Neural cell (in vitro differentiated cells): ENCODE results near the gene SMARCA4. TPM values are rescaled to one million over a fixed set of nuclear protein-coding genes. Genes with fewer than 3 reads are reported as not detected.
"Not testable (repeated sequence)": the region's sequence is repeated elsewhere in the genome, so short reads cannot be mapped to it uniquely, and the experiment has no call there.

Source experiments
- H2AFZ ChIP-seq: fragments of 200-600, 300-800 bp; sonication (generic), shearing (Covaris generic); 2 replicates; pipeline ENCODE4 v1.6.0; 2014; ENCODE audit warnings: low read depth, mild to moderate bottlenecking, antibody characterized with exemption, low read length, moderate library complexity
- H3F3A ChIP-seq: fragments of 200-600 bp; shearing (Covaris generic); 2 replicates; pipeline ENCODE4 v1.6.1; 2016; ENCODE audit warnings: mild to moderate bottlenecking, moderate library complexity, mixed read lengths, antibody characterized with exemption, low read length; ENCODE audit not compliant: insufficient read depth, poor library complexity, severe bottlenecking
- H3K27ac ChIP-seq: fragments of 200-600, 300-800 bp; sonication (generic), shearing (Covaris generic); 2 replicates; pipeline ENCODE4 v1.5.1; 2014; ENCODE audit warnings: mild to moderate bottlenecking, low read length, moderate library complexity
- H3K27me3 ChIP-seq: fragments of 300-800, 200-600 bp; sonication (generic), shearing (Covaris generic); 2 replicates; pipeline ENCODE4 v1.6.0; 2014; ENCODE audit warnings: mild to moderate bottlenecking, low read depth, low read length, moderate library complexity; ENCODE audit not compliant: insufficient read depth
- H3K36me3 ChIP-seq: fragments of 300-800, 200-600 bp; sonication (generic), shearing (Covaris generic); 2 replicates; pipeline ENCODE4 v1.5.1; 2014; ENCODE audit warnings: mild to moderate bottlenecking, antibody characterized with exemption, low read length, moderate library complexity; ENCODE audit not compliant: insufficient read depth
- H3K4me2 ChIP-seq: fragments of 300-800, 200-600 bp; sonication (generic), shearing (Covaris generic); 2 replicates; pipeline ENCODE4 v1.6.0; 2014; ENCODE audit warnings: mild to moderate bottlenecking, low read length
- H3K4me3 ChIP-seq: fragments of 300-800, 200-600 bp; sonication (generic), shearing (Covaris generic); 2 replicates; pipeline ENCODE4 v1.5.1; 2014; ENCODE audit warnings: mild to moderate bottlenecking, low read length, moderate library complexity
- H3K79me2 ChIP-seq: fragments of 200-600 bp; shearing (Covaris generic); replicated peaks from 2 replicates; pipeline ENCODE4 v1.6.0; 2014; ENCODE audit warnings: mild to moderate bottlenecking, low read length, moderate library complexity; ENCODE audit not compliant: insufficient read depth
- H3K9ac ChIP-seq: fragments of 300-800, 200-600 bp; sonication (generic), shearing (Covaris generic); 2 replicates; pipeline ENCODE4 v1.6.1; 2016; ENCODE audit warnings: mild to moderate bottlenecking, low read length, mixed read lengths
- H3K9me2 ChIP-seq: fragments of 200-600 bp; shearing (Covaris generic); 2 replicates; pipeline ENCODE4 v1.6.1; 2016; ENCODE audit warnings: mild to moderate bottlenecking, low read length, mixed read lengths; ENCODE audit not compliant: insufficient read depth
- H3K9me3 ChIP-seq: fragments of 200-600, 300-800 bp; sonication (generic), shearing (Covaris generic); 2 replicates; pipeline ENCODE4 v1.6.1; 2016; ENCODE audit warnings: mild to moderate bottlenecking, mixed run types, low read length, moderate library complexity, mixed read lengths
- H4K20me1 ChIP-seq: fragments of 200-600 bp; shearing (Covaris generic); 2 replicates; pipeline ENCODE4 v1.6.1; 2016; ENCODE audit warnings: mild to moderate bottlenecking, mixed run types; ENCODE audit not compliant: insufficient read depth
- CTCF ChIP-seq: fragments of 450-650 bp; IDR thresholded peaks from 2 replicates; pipeline ENCODE4 v1.5.1; 2014; ENCODE audit warnings: antibody characterized with exemption, mild to moderate bottlenecking, moderate library complexity; ENCODE audit not compliant: poor library complexity, severe bottlenecking
- EP300 ChIP-seq: fragments of 450-650 bp; conservative IDR thresholded peaks from 2 replicates; pipeline ENCODE4 v1.6.1; 2014; ENCODE audit warnings: antibody characterized with exemption, mild to moderate bottlenecking, moderate library complexity; ENCODE audit not compliant: poor library complexity, severe bottlenecking
- EZH2 ChIP-seq: fragments of 200-600, 300-800 bp; shearing (Covaris generic), sonication (generic); IDR thresholded peaks from 2 replicates; pipeline ENCODE4 v1.6.1; 2014; ENCODE audit warnings: antibody characterized with exemption, low read length, borderline replicate concordance, mild to moderate bottlenecking; ENCODE audit not compliant: insufficient read depth, poor library complexity, severe bottlenecking
- MXI1 ChIP-seq: fragments of 450-650 bp; conservative IDR thresholded peaks from 2 replicates; pipeline ENCODE4 v1.6.1; 2014; ENCODE audit warnings: antibody characterized with exemption, mild to moderate bottlenecking; ENCODE audit not compliant: poor library complexity, severe bottlenecking
- POLR2AphosphoS5 ChIP-seq: IDR thresholded peaks from 2 replicates; pipeline ENCODE4 v1.6.1; 2012
- RAD21 ChIP-seq: fragments of 450-650 bp; conservative IDR thresholded peaks from 2 replicates; pipeline ENCODE4 v1.6.1; 2014; ENCODE audit warnings: antibody characterized with exemption, mild to moderate bottlenecking, moderate library complexity
- SMC3 ChIP-seq: fragments of 450-650 bp; conservative IDR thresholded peaks from 2 replicates; pipeline ENCODE4 v1.6.1; 2014; ENCODE audit warnings: antibody characterized with exemption, mild to moderate bottlenecking, moderate library complexity; ENCODE audit not compliant: poor library complexity
- TAF1 ChIP-seq: IDR thresholded peaks from 2 replicates; pipeline ENCODE4 v1.6.1; 2012; ENCODE audit warnings: low read depth
- polyA plus RNA-seq: library from polyadenylated mRNA; depleted of rRNA; stranded (reverse); fragments of >200 nt; gene quantifications from 2 replicates; pipeline ENCODE4 v1.2.3, GENCODE V29; 2014
- TF ChIP-seq, protein P1 (sequence below): IDR thresholded peaks from 2 replicates; pipeline ENCODE4 v1.6.1; 2012; ENCODE audit warnings: borderline replicate concordance

SMARCA4 gene
- polyA plus RNA-seq, 1 donor from 2014 or later: 97.3 TPM

DNA sequence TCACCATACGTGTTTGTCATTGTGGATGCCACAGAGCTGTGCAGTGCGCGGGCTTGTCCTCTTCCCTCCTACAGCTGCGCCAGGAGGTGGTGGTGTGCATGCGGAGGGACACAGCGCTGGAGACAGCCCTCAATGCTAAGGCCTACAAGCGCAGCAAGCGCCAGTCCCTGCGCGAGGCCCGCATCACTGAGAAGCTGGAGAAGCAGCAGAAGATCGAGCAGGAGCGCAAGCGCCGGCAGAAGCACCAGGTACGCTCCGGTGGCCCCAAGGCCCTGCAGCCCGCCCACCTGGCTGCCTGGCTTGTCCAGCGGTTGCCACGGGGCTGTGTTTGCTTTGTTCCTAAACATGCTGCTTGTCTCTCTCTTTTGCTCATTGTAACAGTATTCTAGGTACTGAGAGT lies 30.2 kb downstream of the SMARCA4 start:
- Histone ChIP-seq H3K36me3 (peaks cover 4% of the 10 kb centered on the region), H3K9me2 (no peaks in the 10 kb centered on the region), H3K9me3 (no peaks in the 10 kb centered on the region), H4K20me1 (peaks cover 6% of the 10 kb centered on the region), H3K27me3 (no peaks in the 10 kb centered on the region), H3K4me3 (no peak overlapping the region), H3K4me2 (no peak overlapping the region), H3K27ac (no peak overlapping the region), H3F3A (no peaks in the 10 kb centered on the region), H2AFZ (no peak overlapping the region), H3K79me2 (peaks cover under 1% of the 10 kb centered on the region), H3K9ac (no peak overlapping the region)
- TF ChIP-seq EZH2: no peak
- no peak for TF ChIP-seq POLR2AphosphoS5

DNA sequence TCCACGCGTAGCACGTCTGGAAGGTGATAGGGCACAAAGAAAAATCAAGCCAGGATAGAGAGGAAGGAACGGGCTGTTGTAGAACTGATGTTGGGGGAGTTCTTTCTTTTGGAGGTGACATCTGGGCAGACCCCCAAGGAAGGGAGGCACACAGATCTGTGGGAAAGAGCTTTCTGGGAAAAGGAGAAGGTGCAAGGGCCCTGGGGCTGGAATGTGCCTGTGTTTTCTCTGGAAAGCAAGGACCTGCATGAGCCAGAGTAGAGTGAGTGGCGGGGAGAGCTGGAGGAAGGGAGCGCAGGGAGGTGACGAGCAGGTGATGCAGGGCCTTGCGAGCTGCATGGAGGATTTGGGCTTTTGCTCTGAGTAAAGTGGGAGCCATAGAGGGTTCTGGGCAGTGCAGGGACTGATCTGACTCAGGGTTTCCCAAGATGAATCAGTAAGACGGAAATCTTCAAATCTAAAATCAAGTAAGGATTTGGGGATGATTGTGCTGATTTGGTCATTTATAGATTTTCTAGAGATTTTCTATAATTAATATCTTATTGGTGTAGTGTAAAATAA lies 30.8 kb downstream of the SMARCA4 start:
- no peaks in the 10 kb centered on the region for H3K9me3 ChIP-seq
- H4K20me1 ChIP-seq: peaks cover 6% of the 10 kb centered on the region
- no peak for TF ChIP-seq CTCF
- TF ChIP-seq SMC3: no peak
- TF ChIP-seq, protein P1, sequence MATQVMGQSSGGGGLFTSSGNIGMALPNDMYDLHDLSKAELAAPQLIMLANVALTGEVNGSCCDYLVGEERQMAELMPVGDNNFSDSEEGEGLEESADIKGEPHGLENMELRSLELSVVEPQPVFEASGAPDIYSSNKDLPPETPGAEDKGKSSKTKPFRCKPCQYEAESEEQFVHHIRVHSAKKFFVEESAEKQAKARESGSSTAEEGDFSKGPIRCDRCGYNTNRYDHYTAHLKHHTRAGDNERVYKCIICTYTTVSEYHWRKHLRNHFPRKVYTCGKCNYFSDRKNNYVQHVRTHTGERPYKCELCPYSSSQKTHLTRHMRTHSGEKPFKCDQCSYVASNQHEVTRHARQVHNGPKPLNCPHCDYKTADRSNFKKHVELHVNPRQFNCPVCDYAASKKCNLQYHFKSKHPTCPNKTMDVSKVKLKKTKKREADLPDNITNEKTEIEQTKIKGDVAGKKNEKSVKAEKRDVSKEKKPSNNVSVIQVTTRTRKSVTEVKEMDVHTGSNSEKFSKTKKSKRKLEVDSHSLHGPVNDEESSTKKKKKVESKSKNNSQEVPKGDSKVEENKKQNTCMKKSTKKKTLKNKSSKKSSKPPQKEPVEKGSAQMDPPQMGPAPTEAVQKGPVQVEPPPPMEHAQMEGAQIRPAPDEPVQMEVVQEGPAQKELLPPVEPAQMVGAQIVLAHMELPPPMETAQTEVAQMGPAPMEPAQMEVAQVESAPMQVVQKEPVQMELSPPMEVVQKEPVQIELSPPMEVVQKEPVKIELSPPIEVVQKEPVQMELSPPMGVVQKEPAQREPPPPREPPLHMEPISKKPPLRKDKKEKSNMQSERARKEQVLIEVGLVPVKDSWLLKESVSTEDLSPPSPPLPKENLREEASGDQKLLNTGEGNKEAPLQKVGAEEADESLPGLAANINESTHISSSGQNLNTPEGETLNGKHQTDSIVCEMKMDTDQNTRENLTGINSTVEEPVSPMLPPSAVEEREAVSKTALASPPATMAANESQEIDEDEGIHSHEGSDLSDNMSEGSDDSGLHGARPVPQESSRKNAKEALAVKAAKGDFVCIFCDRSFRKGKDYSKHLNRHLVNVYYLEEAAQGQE: no peak
- no peak for TF ChIP-seq EZH2
- TF ChIP-seq POLR2AphosphoS5: no peak
- TF ChIP-seq MXI1: no peak
- TF ChIP-seq RAD21: no peak
- no peak for TF ChIP-seq TAF1
- no peak for TF ChIP-seq EP300
- H3K27me3 ChIP-seq: no peaks in the 10 kb centered on the region
- no peaks in the 10 kb centered on the region for H3K9me2 ChIP-seq
- no peaks in the 10 kb centered on the region for H3K79me2 ChIP-seq
- H3K27ac ChIP-seq: no peak overlapping the region
- no peak overlapping the region for H3K4me2 ChIP-seq
- peaks cover 4% of the 10 kb centered on the region for H3K36me3 ChIP-seq
- H2AFZ ChIP-seq: no peak overlapping the region
- no peaks in the 10 kb centered on the region for H3F3A ChIP-seq
- no peak overlapping the region for H3K4me3 ChIP-seq
- no peak overlapping the region for H3K9ac ChIP-seq

DNA sequence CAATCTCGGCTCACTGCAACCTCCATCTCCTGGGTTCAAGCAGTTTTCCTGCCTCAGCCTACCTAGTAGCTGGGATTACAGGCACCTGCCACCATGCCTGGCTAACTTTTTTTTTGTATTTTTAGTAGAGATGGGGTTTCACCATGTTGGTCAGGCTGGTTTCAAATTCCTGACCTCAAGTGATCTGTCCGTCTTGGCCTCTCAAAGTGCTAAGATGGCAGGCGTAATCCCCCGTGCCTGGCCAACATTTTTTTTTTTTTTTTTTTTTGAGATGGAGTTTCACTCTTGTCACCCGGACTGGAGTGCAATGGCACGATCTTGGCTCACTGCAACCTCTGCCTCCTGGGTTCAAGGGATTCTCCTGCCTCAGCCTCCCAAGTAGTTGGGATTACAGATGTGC lies 31.3 kb downstream of the SMARCA4 start:
- H3F3A ChIP-seq, H4K20me1 ChIP-seq, H2AFZ ChIP-seq, H3K9me2 ChIP-seq, H3K4me3 ChIP-seq, H3K79me2 ChIP-seq, H3K36me3 ChIP-seq, H3K27me3 ChIP-seq, H3K27ac ChIP-seq, H3K9me3 ChIP-seq, H3K4me2 ChIP-seq, H3K9ac ChIP-seq: not testable (repeated sequence)
